OCI-M2 (cell line): ENCODE results near the gene WFS1.

Source experiments
- DNase-seq: peaks from one replicate; lab custom pipeline; 2025; ENCODE audit not compliant: unreplicated experiment; lab: John Stamatoyannopoulos, UW

The WFS1 gene

GRCh38 chr4:6298852-6299251 lies 29.2 kb downstream of the WFS1 start:
- DNase-seq, result no peak

- DNase-seq, result no peak
Measured at GRCh38 chr4:6299875-6300274, 30.2 kb downstream of the WFS1 start.

- no peak for DNase-seq
Measured at GRCh38 chr4:6300359-6300758, 30.7 kb downstream of the WFS1 start.

GRCh38 chr4:6301051-6301731 lies 31.5 kb downstream of the WFS1 start:
- no peak for DNase-seq

GRCh38 chr4:6301732-6302442 lies 32.2 kb downstream of the WFS1 start:
- DNase-seq, result no peak

GRCh38 chr4:6302869-6303268 lies 33.2 kb downstream of the WFS1 start:
- no peak for DNase-seq

- DNase-seq, result no peak
Measured at GRCh38 chr4:6303943-6304342, 34.3 kb downstream of the WFS1 start.

GRCh38 chr4:6306299-6306698 lies 36.6 kb downstream of the WFS1 start:
- no peak for DNase-seq

- DNase-seq, result no peak
Measured at GRCh38 chr4:6307230-6307629, 37.6 kb downstream of the WFS1 start.

GRCh38 chr4:6307891-6308290 lies 38.2 kb downstream of the WFS1 start:
- DNase-seq, result no peak

- no peak for DNase-seq
Measured at GRCh38 chr4:6308899-6309643, 39.4 kb downstream of the WFS1 start.

GRCh38 chr4:6309777-6310176 lies 40.1 kb downstream of the WFS1 start:
- no peak for DNase-seq

- DNase-seq, result no peak
Measured at GRCh38 chr4:6313216-6313615, 43.6 kb downstream of the WFS1 start.

- DNase-seq, result no peak
Measured at GRCh38 chr4:6316461-6317003, 46.9 kb downstream of the WFS1 start.

GRCh38 chr4:6318206-6318605 lies 48.6 kb downstream of the WFS1 start:
- no peak for DNase-seq

GRCh38 chr4:6319530-6320150 lies 50.0 kb downstream of the WFS1 start:
- DNase-seq, result no peak

- no peak for DNase-seq
Measured at GRCh38 chr4:6320663-6321062, 51.0 kb downstream of the WFS1 start.

- no peak for DNase-seq
Measured at GRCh38 chr4:6321361-6321760, 51.7 kb downstream of the WFS1 start.

- DNase-seq, result no peak
Measured at GRCh38 chr4:6322067-6322760, 52.6 kb downstream of the WFS1 start.

- DNase-seq, result no peak
Measured at GRCh38 chr4:6322761-6323566, 53.3 kb downstream of the WFS1 start.
